Hematopoietic multipotent progenitor cell treated with erythropoietin and hydrocortisone succinate and interleukin-3 and kit ligand, for 15 days (in vitro differentiated cells): ENCODE data around the gene NR1H2.

Source experiments
- DNase-seq: peaks from one replicate; pipeline ENCODE4 v3.0.0-alpha.2; 2015; ENCODE audit warnings: low spot score

Gene NR1H2

GRCh38 chr19:50422397-50423278 is 46.4 kb downstream of the NR1H2 start:
- DNase-seq, result no peak

DNA sequence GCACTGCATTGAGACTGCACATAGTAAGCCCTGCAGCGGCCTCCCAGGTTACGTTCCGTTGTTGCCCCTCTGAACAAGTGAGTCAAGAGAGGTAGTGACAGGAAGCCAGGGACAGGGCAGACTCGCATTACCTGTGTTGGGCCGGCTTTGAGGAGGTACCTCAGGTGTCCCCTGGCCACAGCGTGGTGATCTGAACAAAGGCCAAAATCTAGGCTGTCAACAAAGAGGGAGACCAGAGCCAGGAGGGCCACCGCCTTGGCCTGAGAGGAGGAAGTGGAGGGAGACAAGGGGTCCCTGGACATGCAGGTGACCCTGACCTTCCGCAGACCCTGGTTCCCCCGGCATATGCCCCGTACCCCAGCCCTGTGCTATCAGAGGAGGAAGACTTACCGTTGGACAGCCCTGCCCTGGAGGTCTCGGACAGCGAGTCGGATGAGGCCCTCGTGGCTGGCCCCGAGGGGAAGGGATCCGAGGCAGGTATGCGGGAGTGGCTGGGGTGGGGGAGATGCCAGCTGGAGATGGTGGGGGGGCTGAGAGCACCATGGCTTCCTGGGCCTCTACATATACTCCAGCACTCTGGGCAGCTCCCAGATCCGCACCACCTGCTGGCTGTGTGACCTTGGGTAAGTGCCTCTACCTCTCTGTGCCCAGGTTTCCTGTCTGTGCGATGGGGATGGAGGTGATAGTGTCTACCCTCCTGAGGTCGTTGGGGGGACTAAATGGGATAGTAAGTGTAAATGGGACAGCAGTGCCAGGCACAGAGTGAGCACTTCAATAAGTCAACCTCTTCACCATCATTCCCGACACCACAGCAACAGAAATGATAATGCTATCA is 47.2 kb downstream of the NR1H2 start:
- DNase-seq, result no peak

DNA sequence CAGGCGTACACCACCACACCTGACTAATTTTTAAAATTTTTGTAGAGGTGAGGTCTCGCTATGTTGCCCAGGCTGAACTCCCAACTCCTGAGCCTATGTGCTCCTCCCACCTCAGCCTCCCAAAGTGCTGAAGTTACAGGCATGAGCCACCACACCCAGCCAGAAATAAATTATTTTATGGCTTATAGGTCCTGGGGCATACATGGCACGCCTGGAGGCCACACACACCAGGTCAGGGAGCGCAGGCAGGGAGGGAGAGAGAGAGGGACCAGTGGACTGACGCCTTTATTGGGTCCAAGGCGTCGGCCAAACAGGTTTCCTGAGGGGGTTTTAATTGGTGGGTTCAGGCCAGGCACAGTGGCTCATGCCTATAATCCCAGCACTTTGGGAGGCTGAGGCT is 49.3 kb downstream of the NR1H2 start:
- no peak for DNase-seq

DNA sequence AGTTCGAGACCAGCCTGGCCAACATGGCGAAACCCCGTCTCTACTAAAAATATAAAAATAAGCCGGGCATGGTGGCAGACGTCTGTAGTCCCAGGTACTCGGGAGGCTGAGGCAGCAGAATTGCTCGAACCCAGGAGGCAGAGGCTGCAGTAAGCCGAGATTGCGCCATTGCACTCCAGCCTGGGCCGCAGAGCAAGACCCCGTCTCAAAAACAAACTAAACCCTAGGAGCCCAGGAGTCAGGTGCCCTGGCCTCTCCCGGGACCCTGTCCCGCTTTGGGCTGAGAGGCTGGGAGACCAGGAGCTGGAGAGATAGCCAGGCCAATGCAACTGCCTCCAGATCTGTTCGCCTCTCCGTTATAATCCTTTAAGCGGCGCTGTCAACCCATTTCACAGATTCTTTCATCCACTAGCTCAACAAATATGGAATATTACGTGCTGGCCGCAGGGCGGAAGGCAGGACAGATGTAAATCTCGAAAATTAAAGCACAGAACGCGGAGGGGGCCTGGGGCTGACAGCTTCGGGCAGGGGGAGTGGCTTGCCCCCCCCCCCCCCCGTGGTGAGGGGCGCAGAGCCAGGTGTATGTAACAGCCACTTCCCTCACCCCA is 51.2 kb downstream of the NR1H2 start:
- no peak for DNase-seq

DNA sequence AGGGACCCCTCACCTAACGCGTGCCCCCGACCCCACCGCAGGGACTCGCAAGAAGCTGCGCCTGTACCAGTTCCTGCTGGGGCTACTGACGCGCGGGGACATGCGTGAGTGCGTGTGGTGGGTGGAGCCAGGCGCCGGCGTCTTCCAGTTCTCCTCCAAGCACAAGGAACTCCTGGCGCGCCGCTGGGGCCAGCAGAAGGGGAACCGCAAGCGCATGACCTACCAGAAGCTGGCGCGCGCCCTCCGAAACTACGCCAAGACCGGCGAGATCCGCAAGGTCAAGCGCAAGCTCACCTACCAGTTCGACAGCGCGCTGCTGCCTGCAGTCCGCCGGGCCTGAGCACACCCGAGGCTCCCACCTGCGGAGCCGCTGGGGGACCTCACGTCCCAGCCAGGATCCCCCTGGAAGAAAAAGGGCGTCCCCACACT is 51.8 kb downstream of the NR1H2 start:
- no peak for DNase-seq

DNA sequence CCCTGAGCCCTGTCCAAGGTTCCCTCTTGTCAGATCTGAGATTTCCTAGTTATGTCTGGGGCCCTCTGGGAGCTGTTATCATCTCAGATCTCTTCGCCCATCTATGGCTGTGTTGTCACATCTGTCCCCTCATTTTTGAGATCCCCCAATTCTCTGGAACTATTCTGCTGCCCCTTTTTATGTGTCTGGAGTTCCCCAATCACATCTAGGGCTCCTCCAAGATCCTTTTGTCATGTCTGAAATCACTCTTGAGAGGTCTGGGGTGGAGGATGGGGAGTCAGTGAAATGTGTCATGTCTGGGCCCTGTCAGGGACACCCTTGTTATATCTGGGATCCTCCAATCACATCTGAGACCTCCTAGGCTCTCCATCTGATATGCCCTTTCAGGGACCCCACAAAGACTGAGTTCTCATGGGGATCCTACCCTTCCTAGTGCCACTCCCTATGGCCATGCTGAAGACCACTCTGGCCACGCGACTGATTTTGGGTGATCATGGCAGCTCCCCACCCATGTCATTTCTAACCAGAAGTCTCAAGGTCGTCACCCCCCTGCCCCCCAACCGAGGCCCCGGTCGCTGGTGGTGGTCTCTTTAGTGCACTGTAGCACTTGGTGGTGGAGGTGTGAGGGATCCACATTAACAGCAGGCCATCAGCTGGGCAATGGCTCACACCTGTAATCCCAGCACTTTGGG is 52.7 kb downstream of the NR1H2 start:
- DNase-seq, result no peak

- no peak for DNase-seq
Observed at GRCh38 chr19:50430888-50431342, 54.7 kb downstream of the NR1H2 start.

DNA sequence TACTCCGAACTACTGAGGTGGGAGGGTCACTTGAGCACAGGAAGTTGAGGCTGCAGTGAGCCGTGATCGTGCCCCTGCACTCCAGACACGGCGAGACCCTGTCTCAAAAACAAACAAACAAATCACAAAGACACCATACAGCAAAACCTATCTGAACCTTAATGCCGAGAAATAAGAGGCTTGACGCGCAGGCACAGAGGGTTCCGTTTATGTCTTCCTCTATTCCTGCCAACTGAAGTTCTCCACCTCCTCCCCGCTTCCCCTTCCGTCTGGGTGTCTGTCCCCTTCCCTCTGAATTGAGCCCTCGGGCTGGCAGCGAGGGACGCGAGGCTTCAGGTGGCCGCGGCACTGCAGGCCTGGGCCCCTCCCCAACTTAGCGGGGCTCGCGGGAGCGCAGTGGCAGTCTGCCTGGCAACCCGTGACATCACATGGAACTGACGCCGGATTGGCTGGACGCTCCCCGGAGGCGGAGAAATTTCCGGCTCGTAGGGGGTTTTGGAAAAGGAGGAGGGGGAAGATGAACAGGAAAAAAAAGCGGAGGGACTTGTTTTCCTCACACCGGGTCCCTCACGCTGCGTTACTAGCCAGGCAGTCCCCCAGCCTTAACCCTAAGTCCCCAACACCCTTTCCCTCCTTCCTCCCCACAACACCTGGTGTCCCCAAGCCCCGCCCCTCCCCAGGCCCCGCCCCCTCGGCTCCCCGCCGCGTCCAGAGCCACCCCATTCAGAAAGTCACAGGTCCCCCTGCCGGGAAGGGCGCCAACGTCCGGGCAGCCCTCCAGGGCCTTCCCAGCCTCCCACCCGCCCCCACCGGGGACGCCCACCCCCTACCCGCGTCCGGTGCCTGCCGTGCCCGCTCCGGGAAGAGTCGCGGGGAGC is 55.3 kb downstream of the NR1H2 start:
- peak; percentile 83 for DNase-seq

DNA sequence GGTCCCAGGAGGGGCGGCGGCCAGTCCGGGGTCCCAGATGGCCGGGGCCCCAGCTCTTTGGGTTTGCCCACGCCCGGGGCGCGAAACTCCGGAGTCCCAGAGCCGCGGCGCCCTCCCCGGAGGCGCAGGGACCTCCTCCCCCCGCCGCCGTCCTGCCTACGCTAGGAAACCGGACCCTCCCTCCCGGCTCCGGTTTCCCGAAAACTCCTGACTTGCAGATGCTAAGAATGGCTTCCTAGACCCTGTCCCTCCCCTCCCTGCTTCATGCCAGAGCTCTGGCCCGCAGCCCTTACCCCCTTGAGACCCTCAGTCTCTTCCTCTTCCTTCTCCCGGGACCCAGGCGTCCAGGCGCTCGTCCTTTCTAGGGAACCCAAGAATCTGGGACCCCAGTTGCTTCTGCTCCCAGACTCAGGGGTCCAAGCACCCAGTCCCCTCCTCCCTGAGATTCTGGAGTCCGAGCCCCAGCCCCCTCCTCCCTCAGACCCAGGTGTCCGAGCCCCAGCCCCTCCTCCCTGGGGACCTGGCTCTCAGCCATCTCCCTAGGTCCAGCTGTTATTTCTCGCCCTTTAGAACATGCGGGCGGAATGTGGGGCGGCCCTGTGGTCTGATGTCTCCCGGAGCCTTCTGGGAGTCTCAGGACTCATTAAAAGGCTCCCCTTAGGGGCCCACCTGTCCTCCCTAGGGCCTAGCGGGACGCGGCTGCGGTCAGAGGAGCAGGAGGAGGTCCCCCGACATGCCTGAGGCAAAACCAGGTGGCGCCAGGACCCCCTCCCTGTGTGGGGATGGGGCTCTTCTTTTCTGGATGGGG is 56.2 kb downstream of the NR1H2 start, which contains the start of gene MYBPC2:
MYBPC2 (plus strand) TSS at position 672 of the 808 bp plus-strand sequence; CDS start at position 734, 62 bp downstream.
- DNase-seq, result no peak
